H1 (cell line): ENCODE results near the gene PDK2. TPM values are rescaled to one million over a fixed set of nuclear protein-coding genes. Genes with fewer than 3 reads are reported as not detected.

ENCODE experiments used
- SRF ChIP-seq: IDR thresholded peaks from 2 replicates; pipeline ENCODE4 v1.6.1; 2011; ENCODE audit warnings: mild to moderate bottlenecking, low read depth, low read length, moderate library complexity
- polyA plus RNA-seq, 7 experiments: library from polyadenylated mRNA; depleted of rRNA in 3 of 7; stranded (reverse) in 5 of 7; unstranded in 2 of 7; fragments of >200 nt in 5 of 7; fragments of 200-250 nt in 2 of 7; gene quantifications; 1 replicate in 5 of 7; 2 replicates in 1 of 7; 4 replicates in 1 of 7; pipeline versions ENCODE4 v1.2.1 to v1.2.3, GENCODE V29; 2011 to 2013; ENCODE audit warnings: missing spikeins in 2 of 7, mixed read lengths in 2 of 7
- total RNA-seq: library from RNA; stranded (reverse); fragmentation: NEBNext Ultra II Directional; extraction: Animal tissue kit (Norgen Biotek cat#: 25700); gene quantifications from 2 replicates; pipeline ENCODE4 v1.2.1, GENCODE V29; 2021

Gene PDK2
- total and polyA plus RNA-seq, 2 of the 8 experiments (the other 6 are each of a cell fraction or from before 2014, with no cell fraction given) = 18.3 to 121 TPM

- TF ChIP-seq SRF = no peak
These were observed 15.6 kb downstream of the PDK2 start (continued) for GRCh38 chr17:50110591-50111349.
